Astrocyte (in vitro differentiated cells and primary cell): ENCODE data around the gene RNF223.

ENCODE experiments used
- EZH2 ChIP-seq: IDR thresholded peaks from 2 replicates; pipeline ENCODE4 v1.6.1; 2012; ENCODE audit warnings: mild to moderate bottlenecking, low read length, inconsistent platforms; ENCODE audit not compliant: insufficient read depth
- TF ChIP-seq, protein P1 (sequence below): IDR thresholded peaks from 2 replicates; pipeline ENCODE4 v1.5.1; 2011; ENCODE audit warnings: low read depth, mild to moderate bottlenecking, inconsistent platforms, low read length, moderate library complexity; ENCODE audit not compliant: insufficient read depth

DNA sequence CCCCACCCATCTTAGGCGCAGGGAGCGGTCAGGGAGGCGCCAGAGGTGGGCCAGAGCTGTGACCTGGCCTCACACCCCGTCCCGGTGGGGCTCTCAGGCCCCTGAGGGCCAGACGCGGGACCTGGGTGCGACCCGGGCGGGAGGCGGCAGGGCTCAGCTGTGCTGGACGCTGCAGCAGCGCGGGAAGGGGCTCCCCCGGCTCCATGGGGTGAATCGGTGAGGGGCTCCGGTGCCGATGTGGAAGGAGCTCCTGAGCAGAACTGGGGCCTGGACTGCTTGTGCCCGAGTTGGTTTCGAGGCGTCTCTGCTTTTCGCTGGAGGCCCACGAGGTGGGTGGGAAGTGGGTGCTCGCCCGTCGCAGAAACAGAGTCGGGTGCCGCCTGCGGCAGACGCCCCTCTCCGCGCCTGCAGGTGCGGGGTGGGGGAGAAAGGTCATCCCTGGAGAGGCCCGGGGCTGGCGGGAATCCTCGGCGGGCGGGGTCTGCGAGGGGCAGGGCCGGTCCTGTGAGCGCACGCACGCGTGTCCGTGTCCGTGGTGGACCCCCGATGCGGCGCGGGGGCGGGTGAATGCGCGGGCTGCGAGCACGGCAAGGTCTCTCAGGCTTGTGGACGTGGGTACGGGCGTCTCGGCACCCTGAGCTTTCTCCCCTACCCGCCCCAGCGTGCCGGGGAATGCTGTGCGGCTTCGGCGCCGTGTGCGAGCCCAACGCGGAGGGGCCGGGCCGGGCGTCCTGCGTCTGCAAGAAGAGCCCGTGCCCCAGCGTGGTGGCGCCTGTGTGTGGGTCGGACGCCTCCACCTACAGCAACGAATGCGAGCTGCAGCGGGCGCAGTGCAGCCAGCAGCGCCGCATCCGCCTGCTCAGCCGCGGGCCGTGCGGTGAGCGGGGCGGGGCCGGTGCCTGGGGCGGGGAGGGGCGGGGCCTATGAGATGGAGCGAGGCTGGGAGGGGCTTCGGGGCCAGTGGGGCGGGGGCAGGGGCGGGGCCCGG is 33.8 kb downstream of the RNF223 start:
- TF ChIP-seq, protein P1, sequence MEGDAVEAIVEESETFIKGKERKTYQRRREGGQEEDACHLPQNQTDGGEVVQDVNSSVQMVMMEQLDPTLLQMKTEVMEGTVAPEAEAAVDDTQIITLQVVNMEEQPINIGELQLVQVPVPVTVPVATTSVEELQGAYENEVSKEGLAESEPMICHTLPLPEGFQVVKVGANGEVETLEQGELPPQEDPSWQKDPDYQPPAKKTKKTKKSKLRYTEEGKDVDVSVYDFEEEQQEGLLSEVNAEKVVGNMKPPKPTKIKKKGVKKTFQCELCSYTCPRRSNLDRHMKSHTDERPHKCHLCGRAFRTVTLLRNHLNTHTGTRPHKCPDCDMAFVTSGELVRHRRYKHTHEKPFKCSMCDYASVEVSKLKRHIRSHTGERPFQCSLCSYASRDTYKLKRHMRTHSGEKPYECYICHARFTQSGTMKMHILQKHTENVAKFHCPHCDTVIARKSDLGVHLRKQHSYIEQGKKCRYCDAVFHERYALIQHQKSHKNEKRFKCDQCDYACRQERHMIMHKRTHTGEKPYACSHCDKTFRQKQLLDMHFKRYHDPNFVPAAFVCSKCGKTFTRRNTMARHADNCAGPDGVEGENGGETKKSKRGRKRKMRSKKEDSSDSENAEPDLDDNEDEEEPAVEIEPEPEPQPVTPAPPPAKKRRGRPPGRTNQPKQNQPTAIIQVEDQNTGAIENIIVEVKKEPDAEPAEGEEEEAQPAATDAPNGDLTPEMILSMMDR = no peak
- peak; percentile 50 for TF ChIP-seq EZH2
